SU-DHL-6 (cell line): ENCODE results near the gene FANCC.
"Not testable (repeated sequence)": the region's sequence is repeated elsewhere in the genome, so short reads cannot be mapped to it uniquely, and the experiment has no call there.

ENCODE experiments used
- EZH2phosphoT487 ChIP-seq: fragments of 200-600 bp; sonication (generic), shearing (Covaris generic); conservative IDR thresholded peaks from 2 replicates; pipeline ENCODE4 v1.6.1; 2018; ENCODE audit warnings: mild to moderate bottlenecking, antibody characterized with exemption, low read length, moderate library complexity, mixed read lengths
- TF ChIP-seq, protein P1 (sequence below): fragments of 200-600 bp; sonication (generic); IDR thresholded peaks from one replicate; pipeline ENCODE4 v1.5.1; 2017; ENCODE audit warnings: antibody characterized with exemption, mild to moderate bottlenecking, low read length, moderate library complexity; ENCODE audit not compliant: insufficient read depth, poor library complexity, severe bottlenecking

GRCh38 chr9:95293296-95293695 is 24.2 kb downstream of the FANCC start:
- TF ChIP-seq, protein P1, sequence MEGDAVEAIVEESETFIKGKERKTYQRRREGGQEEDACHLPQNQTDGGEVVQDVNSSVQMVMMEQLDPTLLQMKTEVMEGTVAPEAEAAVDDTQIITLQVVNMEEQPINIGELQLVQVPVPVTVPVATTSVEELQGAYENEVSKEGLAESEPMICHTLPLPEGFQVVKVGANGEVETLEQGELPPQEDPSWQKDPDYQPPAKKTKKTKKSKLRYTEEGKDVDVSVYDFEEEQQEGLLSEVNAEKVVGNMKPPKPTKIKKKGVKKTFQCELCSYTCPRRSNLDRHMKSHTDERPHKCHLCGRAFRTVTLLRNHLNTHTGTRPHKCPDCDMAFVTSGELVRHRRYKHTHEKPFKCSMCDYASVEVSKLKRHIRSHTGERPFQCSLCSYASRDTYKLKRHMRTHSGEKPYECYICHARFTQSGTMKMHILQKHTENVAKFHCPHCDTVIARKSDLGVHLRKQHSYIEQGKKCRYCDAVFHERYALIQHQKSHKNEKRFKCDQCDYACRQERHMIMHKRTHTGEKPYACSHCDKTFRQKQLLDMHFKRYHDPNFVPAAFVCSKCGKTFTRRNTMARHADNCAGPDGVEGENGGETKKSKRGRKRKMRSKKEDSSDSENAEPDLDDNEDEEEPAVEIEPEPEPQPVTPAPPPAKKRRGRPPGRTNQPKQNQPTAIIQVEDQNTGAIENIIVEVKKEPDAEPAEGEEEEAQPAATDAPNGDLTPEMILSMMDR = not testable (repeated sequence)
- TF ChIP-seq EZH2phosphoT487 = not testable (repeated sequence)
